Calu3 (cell line): ENCODE data around the gene POGLUT2. TPM values are rescaled to one million over a fixed set of nuclear protein-coding genes. Genes with fewer than 3 reads are reported as not detected.

Source experiments
- BruUV-seq: library from RNA; stranded (reverse); fragments of 400-500 nt; replicated peaks from 2 replicates; lab custom pipeline; 2021; lab: Mats Ljungman, UMichigan
- CTCF ChIA-PET: fragments of 300-600 bp; sonication (Branson Sonifier 250); formaldehyde crosslinking; loops from one replicate; lab custom pipeline; 2022; ENCODE audit warnings: antibody characterized with exemption; lab: Charles Lee
- DNase-seq: peaks from one replicate; pipeline ENCODE4 v3.0.0; 2022
- H3K27ac Mint-ChIP-seq: one replicate; pipeline ENCODE4 v1.8.0; 2022; ENCODE audit warnings: mixed read lengths; ENCODE audit not compliant: unreplicated experiment
- H3K27me3 Mint-ChIP-seq: one replicate; pipeline ENCODE4 v1.8.0; 2022; ENCODE audit warnings: mixed read lengths; ENCODE audit not compliant: unreplicated experiment
- H3K36me3 Mint-ChIP-seq: one replicate; pipeline ENCODE4 v1.8.0; 2022; ENCODE audit warnings: mild to moderate bottlenecking, moderate library complexity, mixed read lengths; ENCODE audit not compliant: insufficient read depth, unreplicated experiment
- H3K4me1 Mint-ChIP-seq: one replicate; pipeline ENCODE4 v1.8.0; 2022; ENCODE audit warnings: mild to moderate bottlenecking, low read depth, mixed read lengths; ENCODE audit not compliant: unreplicated experiment
- H3K4me3 Mint-ChIP-seq: one replicate; pipeline ENCODE4 v1.8.0; 2022; ENCODE audit warnings: mild to moderate bottlenecking, low read depth, moderate library complexity, mixed read lengths; ENCODE audit not compliant: unreplicated experiment
- H3K9me3 Mint-ChIP-seq: one replicate; pipeline ENCODE4 v1.8.0; 2022; ENCODE audit warnings: low read depth, mixed read lengths; ENCODE audit not compliant: unreplicated experiment
- CTCF ChIP-seq: fragments of 200-600 bp; IDR thresholded peaks from one replicate; pipeline ENCODE4 v1.8.0; 2022; ENCODE audit warnings: antibody characterized with exemption; ENCODE audit not compliant: unreplicated experiment
- intact Hi-C: fragments of 100-400 bp; cut with micrococcal nuclease; formaldehyde crosslinking; loops from one replicate; pipeline ENCODE4 v1.10.0; 2022; ENCODE audit not compliant: unreplicated experiment
- total RNA-seq: library from RNA; stranded (reverse); gene quantifications from 2 replicates; pipeline ENCODE4 v1.2.3, GENCODE V29; 2022

POGLUT2 gene
- total RNA-seq, 1 experiment from 2014 or later: 2.3 TPM

GRCh38 chr13:102793611-102794355, 5.0 kb downstream of the POGLUT2 start:
- no TSS peak for BruUV-seq
- CTCF ChIA-PET: no interaction called here
- TF ChIP-seq CTCF: no peak
- H3K27ac Mint-ChIP-seq: no peak overlapping the region
- no peaks in the 10 kb centered on the region for H3K4me1 Mint-ChIP-seq
- no peaks in the 10 kb centered on the region for H3K9me3 Mint-ChIP-seq
- intact Hi-C loops: no loop called here
- DNase-seq: no peak
- peaks cover 6% of the 10 kb centered on the region for H3K36me3 Mint-ChIP-seq
- H3K27me3 Mint-ChIP-seq: no peaks in the 10 kb centered on the region
- H3K4me3 Mint-ChIP-seq: no peak overlapping the region

GRCh38 chr13:102792396-102792795, 6.4 kb downstream of the POGLUT2 start:
- H3K27me3 Mint-ChIP-seq: no peaks in the 10 kb centered on the region
- H3K27ac Mint-ChIP-seq: no peak overlapping the region
- BruUV-seq: no TSS peak
- H3K4me3 Mint-ChIP-seq: no peak overlapping the region
- intact Hi-C loops: no loop called here
- H3K4me1 Mint-ChIP-seq: no peaks in the 10 kb centered on the region
- no peaks in the 10 kb centered on the region for H3K9me3 Mint-ChIP-seq
- H3K36me3 Mint-ChIP-seq: no peaks in the 10 kb centered on the region
- CTCF ChIA-PET: no interaction called here
- no peak for DNase-seq
- no peak for TF ChIP-seq CTCF

- TF ChIP-seq CTCF: no peak
- H3K4me1 Mint-ChIP-seq: no peaks in the 10 kb centered on the region
- DNase-seq: no peak
- CTCF ChIA-PET: no interaction called here
- H3K9me3 Mint-ChIP-seq: no peaks in the 10 kb centered on the region
- BruUV-seq: no TSS peak
- H3K27me3 Mint-ChIP-seq: no peaks in the 10 kb centered on the region
- no peaks in the 10 kb centered on the region for H3K36me3 Mint-ChIP-seq
- no peak overlapping the region for H3K4me3 Mint-ChIP-seq
- intact Hi-C loops: no loop called here
- no peak overlapping the region for H3K27ac Mint-ChIP-seq
Observed at GRCh38 chr13:102788683-102789082, 10.1 kb downstream of the POGLUT2 start.

- CTCF ChIA-PET: no interaction called here
- TF ChIP-seq CTCF: no peak
- no peaks in the 10 kb centered on the region for H3K36me3 Mint-ChIP-seq
- H3K27ac Mint-ChIP-seq: no peak overlapping the region
- H3K9me3 Mint-ChIP-seq: peaks cover 2% of the 10 kb centered on the region
- no TSS peak for BruUV-seq
- no peak for DNase-seq
- H3K27me3 Mint-ChIP-seq: no peaks in the 10 kb centered on the region
- intact Hi-C loops: no loop called here
- no peaks in the 10 kb centered on the region for H3K4me1 Mint-ChIP-seq
- H3K4me3 Mint-ChIP-seq: no peak overlapping the region
Observed at GRCh38 chr13:102784483-102784882, 14.3 kb downstream of the POGLUT2 start.
